ENCODE data around the gene PURA. TPM values are rescaled to one million over a fixed set of nuclear protein-coding genes. Genes with fewer than 3 reads are reported as not detected.
A peak's percentile ranks its signal among the peaks of the same experiment; 100 is the strongest.

PURA gene
- polyA plus RNA-seq, 6 donors from 2014 or later, result 1.3 to 3.3 (median 2.5) TPM

GRCh38 chr5:140131967-140132409, 18.1 kb downstream of the PURA start:
- Mint-ChIP-seq H3K36me3 (no peaks in the 10 kb centered on the region), H3K9me3 (no peaks in the 10 kb centered on the region), H3K27me3 (no peaks in the 10 kb centered on the region), H3K4me3 (no peak overlapping the region), H3K4me1 (peaks cover 25 to 38% (median 28%) of the 10 kb centered on the region in 3 donors), H3K27ac (peak overlapping the region in 3 of 6 donors; percentile 16 to 75 (median 53))
- no peak for DNase-seq
- peak; percentile 75 to 82 for ATAC-seq (ENCODE audit: low read depth in 2 of 2)

- DNase-seq (no peak), ATAC-seq (ENCODE audit: low read depth in 2 of 2) (no peak)
- Mint-ChIP-seq H3K4me3 (no peak overlapping the region), H3K4me1 (peaks cover 26 to 38% (median 28%) of the 10 kb centered on the region in 3 donors), H3K9me3 (no peaks in the 10 kb centered on the region), H3K36me3 (no peaks in the 10 kb centered on the region), H3K27ac (no peak overlapping the region), H3K27me3 (no peaks in the 10 kb centered on the region)
Measured at GRCh38 chr5:140133514-140134167, 19.7 kb downstream of the PURA start.

- H3K4me3 Mint-ChIP-seq, result no peak overlapping the region
- no peak for DNase-seq
- no peaks in the 10 kb centered on the region for H3K9me3 Mint-ChIP-seq
- H3K36me3 Mint-ChIP-seq, result no peaks in the 10 kb centered on the region
- ATAC-seq (ENCODE audit: low read depth in 2 of 2), result no peak
- peaks cover 26 to 38% (median 28%) of the 10 kb centered on the region in 3 donors for H3K4me1 Mint-ChIP-seq
- peak overlapping the region in 2 of 6 donors; percentile 4 to 31 for H3K27ac Mint-ChIP-seq
- H3K27me3 Mint-ChIP-seq, result no peaks in the 10 kb centered on the region
Measured at GRCh38 chr5:140134277-140134935, 20.5 kb downstream of the PURA start.

- Mint-ChIP-seq H3K4me3 (no peak overlapping the region), H3K9me3 (no peaks in the 10 kb centered on the region), H3K27ac (peak overlapping the region in 1 of 6 donors; percentile 49), H3K36me3 (no peaks in the 10 kb centered on the region), H3K27me3 (no peaks in the 10 kb centered on the region), H3K4me1 (peaks cover 29 to 38% (median 32%) of the 10 kb centered on the region in 3 donors)
- DNase-seq, result no peak
- no peak for ATAC-seq (ENCODE audit: low read depth in 2 of 2)
Measured at GRCh38 chr5:140135127-140135526, 21.2 kb downstream of the PURA start.

- H3K27ac Mint-ChIP-seq, result no peak overlapping the region
- ATAC-seq (ENCODE audit: low read depth in 2 of 2), result no peak
- H3K4me1 Mint-ChIP-seq, result peaks cover 24 to 38% (median 32%) of the 10 kb centered on the region in 3 donors
- no peak overlapping the region for H3K4me3 Mint-ChIP-seq
- no peaks in the 10 kb centered on the region for H3K9me3 Mint-ChIP-seq
- no peaks in the 10 kb centered on the region for H3K27me3 Mint-ChIP-seq
- no peak for DNase-seq
- H3K36me3 Mint-ChIP-seq, result no peaks in the 10 kb centered on the region
Measured at GRCh38 chr5:140136624-140137023, 22.7 kb downstream of the PURA start.

GRCh38 chr5:140140435-140140834, 26.5 kb downstream of the PURA start:
- peaks cover 22 to 37% (median 25%) of the 10 kb centered on the region in 3 donors for H3K4me1 Mint-ChIP-seq
- no peak for ATAC-seq (ENCODE audit: low read depth in 2 of 2)
- H3K27ac Mint-ChIP-seq, result peak overlapping the region in 1 of 6 donors; percentile 29
- H3K4me3 Mint-ChIP-seq, result no peak overlapping the region
- no peaks in the 10 kb centered on the region for H3K36me3 Mint-ChIP-seq
- H3K9me3 Mint-ChIP-seq, result no peaks in the 10 kb centered on the region
- DNase-seq, result no peak
- H3K27me3 Mint-ChIP-seq, result peaks cover 7 to 15% (median 13%) of the 10 kb centered on the region in 3 donors

GRCh38 chr5:140141241-140141640, 27.3 kb downstream of the PURA start:
- Mint-ChIP-seq H3K4me3 (no peak overlapping the region), H3K9me3 (no peaks in the 10 kb centered on the region), H3K27ac (no peak overlapping the region), H3K4me1 (peaks cover 27 to 44% (median 28%) of the 10 kb centered on the region in 3 donors), H3K36me3 (no peaks in the 10 kb centered on the region), H3K27me3 (peaks cover 11 to 23% (median 13%) of the 10 kb centered on the region in 3 donors)
- no peak for DNase-seq
- no peak for ATAC-seq (ENCODE audit: low read depth in 2 of 2)

- H3K4me3 Mint-ChIP-seq, result peak overlapping the region in 1 of 8 donors; percentile 51
- H3K27ac Mint-ChIP-seq, result no peak overlapping the region
- H3K9me3 Mint-ChIP-seq, result no peaks in the 10 kb centered on the region
- ATAC-seq (ENCODE audit: low read depth in 2 of 2) (no peak), DNase-seq (no peak)
- peaks cover 13 to 33% (median 21%) of the 10 kb centered on the region in 3 donors for H3K27me3 Mint-ChIP-seq
- no peaks in the 10 kb centered on the region for H3K36me3 Mint-ChIP-seq
- peaks cover 31 to 50% (median 31%) of the 10 kb centered on the region in 3 donors for H3K4me1 Mint-ChIP-seq
Measured at GRCh38 chr5:140142246-140142645, 28.3 kb downstream of the PURA start.

GRCh38 chr5:140142856-140143255, 28.9 kb downstream of the PURA start:
- DNase-seq, result no peak
- Mint-ChIP-seq H3K4me1 (peaks cover 29 to 50% (median 31%) of the 10 kb centered on the region in 3 donors), H3K9me3 (no peaks in the 10 kb centered on the region), H3K36me3 (no peaks in the 10 kb centered on the region), H3K27ac (no peak overlapping the region), H3K4me3 (peak overlapping the region in 1 of 8 donors; percentile 20), H3K27me3 (peaks cover 15 to 39% (median 27%) of the 10 kb centered on the region in 3 donors)
- no peak for ATAC-seq (ENCODE audit: low read depth in 2 of 2)

GRCh38 chr5:140143521-140144258, 29.8 kb downstream of the PURA start:
- Mint-ChIP-seq H3K4me3 (peak overlapping the region in 3 of 8 donors; percentile 58 to 87 (median 59)), H3K36me3 (no peaks in the 10 kb centered on the region), H3K9me3 (no peaks in the 10 kb centered on the region), H3K4me1 (peaks cover 27 to 50% (median 31%) of the 10 kb centered on the region in 3 donors), H3K27ac (peak overlapping the region in 1 of 6 donors; percentile 66), H3K27me3 (peaks cover 21 to 46% (median 27%) of the 10 kb centered on the region in 3 donors)
- no peak for DNase-seq
- peak in 1 of 2 donors; percentile 2 for ATAC-seq (ENCODE audit: low read depth in 2 of 2)

GRCh38 chr5:140145256-140145655, 31.3 kb downstream of the PURA start:
- DNase-seq (no peak), ATAC-seq (ENCODE audit: low read depth in 2 of 2) (no peak)
- Mint-ChIP-seq H3K4me1 (peaks cover 24 to 43% (median 31%) of the 10 kb centered on the region in 3 donors), H3K9me3 (no peaks in the 10 kb centered on the region), H3K27ac (peak overlapping the region in 1 of 6 donors; percentile 63), H3K27me3 (peaks cover 21 to 46% (median 27%) of the 10 kb centered on the region in 3 donors), H3K4me3 (peak overlapping the region in 7 of 8 donors; percentile 60 to 80 (median 68)), H3K36me3 (no peaks in the 10 kb centered on the region)

- peak; percentile 59 for DNase-seq
- Mint-ChIP-seq H3K9me3 (no peaks in the 10 kb centered on the region), H3K36me3 (no peaks in the 10 kb centered on the region), H3K27ac (no peak overlapping the region), H3K4me3 (peak overlapping the region in 7 of 8 donors; percentile 60 to 80 (median 68)), H3K4me1 (peaks cover 19 to 36% (median 31%) of the 10 kb centered on the region in 3 donors), H3K27me3 (peaks cover 21 to 46% (median 27%) of the 10 kb centered on the region in 3 donors)
- peak; percentile 76 to 80 for ATAC-seq (ENCODE audit: low read depth in 2 of 2)
Measured at GRCh38 chr5:140145818-140146522, 32.1 kb downstream of the PURA start.

- Mint-ChIP-seq H3K36me3 (no peaks in the 10 kb centered on the region), H3K27ac (no peak overlapping the region), H3K9me3 (no peaks in the 10 kb centered on the region), H3K27me3 (peaks cover 21 to 46% (median 27%) of the 10 kb centered on the region in 3 donors), H3K4me1 (peaks cover 19 to 34% (median 31%) of the 10 kb centered on the region in 3 donors), H3K4me3 (peak overlapping the region in 7 of 8 donors; percentile 21 to 78 (median 65))
- ATAC-seq (ENCODE audit: low read depth in 2 of 2) (no peak), DNase-seq (no peak)
Measured at GRCh38 chr5:140146523-140146842, 32.6 kb downstream of the PURA start.
